ENCODE results near the gene CSMD2.

Gene CSMD2

GRCh38 chr1:33735624-33736023, 429.4 kb downstream of the CSMD2 start:
- TF ChIP-seq EZH2phosphoT487 (IDR thresholded peaks at IDR 0.05; ENCODE audit: low read depth) = no peak
- TF ChIP-seq, protein P1, sequence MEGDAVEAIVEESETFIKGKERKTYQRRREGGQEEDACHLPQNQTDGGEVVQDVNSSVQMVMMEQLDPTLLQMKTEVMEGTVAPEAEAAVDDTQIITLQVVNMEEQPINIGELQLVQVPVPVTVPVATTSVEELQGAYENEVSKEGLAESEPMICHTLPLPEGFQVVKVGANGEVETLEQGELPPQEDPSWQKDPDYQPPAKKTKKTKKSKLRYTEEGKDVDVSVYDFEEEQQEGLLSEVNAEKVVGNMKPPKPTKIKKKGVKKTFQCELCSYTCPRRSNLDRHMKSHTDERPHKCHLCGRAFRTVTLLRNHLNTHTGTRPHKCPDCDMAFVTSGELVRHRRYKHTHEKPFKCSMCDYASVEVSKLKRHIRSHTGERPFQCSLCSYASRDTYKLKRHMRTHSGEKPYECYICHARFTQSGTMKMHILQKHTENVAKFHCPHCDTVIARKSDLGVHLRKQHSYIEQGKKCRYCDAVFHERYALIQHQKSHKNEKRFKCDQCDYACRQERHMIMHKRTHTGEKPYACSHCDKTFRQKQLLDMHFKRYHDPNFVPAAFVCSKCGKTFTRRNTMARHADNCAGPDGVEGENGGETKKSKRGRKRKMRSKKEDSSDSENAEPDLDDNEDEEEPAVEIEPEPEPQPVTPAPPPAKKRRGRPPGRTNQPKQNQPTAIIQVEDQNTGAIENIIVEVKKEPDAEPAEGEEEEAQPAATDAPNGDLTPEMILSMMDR (IDR thresholded peaks at IDR 0.05; ENCODE audit: low read depth, low read length) = 0 out of 2 replicates have a peak, but pooled peaks have one; percentile 28
- Histone ChIP-seq H4K20me1 (ENCODE audit: insufficient read depth, low read length) (no peaks in the 10 kb centered on the region), H3K4me2 (ENCODE audit: low read length) (no peak overlapping the region), H3K4me1 (ENCODE audit: low read length) (no peaks in the 10 kb centered on the region), H3K4me3 (ENCODE audit: low read length) (no peak overlapping the region), H3K27me3 (ENCODE audit: low read depth, low read length) (no peaks in the 10 kb centered on the region; the same call in 1 of the 2 replicates), H3K9me3 (ENCODE audit: insufficient read depth, low read length) (no peaks in the 10 kb centered on the region), H3K9ac (ENCODE audit: low read length) (no peak overlapping the region), H2AFZ (ENCODE audit: low read depth, low read length) (no peak overlapping the region), H3K79me2 (ENCODE audit: low read length) (no peaks in the 10 kb centered on the region), H3K36me3 (replicated peaks; ENCODE audit: low read depth, low read length) (no peaks in the 10 kb centered on the region), H3K27ac (ENCODE audit: low read length) (no peak overlapping the region)

GRCh38 chr1:33727310-33727709, 437.7 kb downstream of the CSMD2 start:
- Histone ChIP-seq H3K36me3 (replicated peaks; ENCODE audit: low read depth, low read length) (no peaks in the 10 kb centered on the region), H3K9me3 (ENCODE audit: insufficient read depth, low read length) (no peaks in the 10 kb centered on the region), H4K20me1 (ENCODE audit: insufficient read depth, low read length) (no peaks in the 10 kb centered on the region), H3K4me3 (ENCODE audit: low read length) (no peak overlapping the region), H3K4me2 (ENCODE audit: low read length) (no peak overlapping the region), H3K79me2 (ENCODE audit: low read length) (no peaks in the 10 kb centered on the region), H2AFZ (ENCODE audit: low read depth, low read length) (no peak overlapping the region), H3K27me3 (ENCODE audit: low read depth, low read length) (no peaks in the 10 kb centered on the region; the same call in 1 of the 2 replicates), H3K27ac (ENCODE audit: low read length) (no peak overlapping the region), H3K9ac (ENCODE audit: low read length) (no peak overlapping the region), H3K4me1 (ENCODE audit: low read length) (no peaks in the 10 kb centered on the region)
- TF ChIP-seq, protein P1 (IDR thresholded peaks at IDR 0.05; ENCODE audit: low read depth, low read length) = no peak
- TF ChIP-seq EZH2phosphoT487 (IDR thresholded peaks at IDR 0.05; ENCODE audit: low read depth) = no peak

DNA sequence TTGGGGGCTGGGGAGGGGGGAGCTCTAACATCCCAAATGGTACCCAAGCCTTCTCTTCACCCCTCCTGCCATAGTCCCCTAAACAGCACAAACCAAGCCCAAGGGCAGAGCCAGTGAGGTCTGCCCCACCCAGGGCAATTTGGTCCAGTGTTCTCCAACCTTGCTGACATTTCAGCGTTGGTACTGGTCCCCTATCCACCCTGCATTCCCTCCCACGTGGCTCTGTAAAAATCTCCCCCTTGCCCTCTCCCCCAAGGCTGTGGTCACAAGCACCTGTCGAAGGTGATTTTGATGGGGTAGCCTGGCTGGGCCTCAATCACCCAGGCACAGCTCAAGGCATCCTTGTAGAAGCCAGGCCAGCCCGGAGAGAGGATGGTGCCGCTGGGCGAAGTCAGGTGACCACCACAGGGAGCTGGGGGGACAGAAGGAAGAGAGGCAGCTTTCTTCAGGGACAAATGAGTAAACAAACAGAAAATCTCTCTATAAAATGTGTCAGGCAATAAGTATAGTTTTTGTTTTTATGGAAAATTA, 438.7 kb downstream of the CSMD2 start:
- H2AFZ ChIP-seq (ENCODE audit: low read depth, low read length) = no peak overlapping the region
- no peak overlapping the region for H3K9ac ChIP-seq (ENCODE audit: low read length)
- H4K20me1 ChIP-seq (ENCODE audit: insufficient read depth, low read length) = no peaks in the 10 kb centered on the region
- no peaks in the 10 kb centered on the region for H3K9me3 ChIP-seq (ENCODE audit: insufficient read depth, low read length)
- TF ChIP-seq EZH2phosphoT487 (IDR thresholded peaks at IDR 0.05; ENCODE audit: low read depth) = no peak
- TF ChIP-seq, protein P1 (IDR thresholded peaks at IDR 0.05; ENCODE audit: low read depth, low read length) = no peak
- no peak overlapping the region for H3K27ac ChIP-seq (ENCODE audit: low read length)
- no peaks in the 10 kb centered on the region for H3K36me3 ChIP-seq (replicated peaks; ENCODE audit: low read depth, low read length)
- no peaks in the 10 kb centered on the region; the same call in 1 of the 2 replicates for H3K27me3 ChIP-seq (ENCODE audit: low read depth, low read length)
- H3K4me2 ChIP-seq (ENCODE audit: low read length) = no peak overlapping the region
- H3K4me1 ChIP-seq (ENCODE audit: low read length) = no peaks in the 10 kb centered on the region
- H3K4me3 ChIP-seq (ENCODE audit: low read length) = no peak overlapping the region
- no peaks in the 10 kb centered on the region for H3K79me2 ChIP-seq (ENCODE audit: low read length)

DNA sequence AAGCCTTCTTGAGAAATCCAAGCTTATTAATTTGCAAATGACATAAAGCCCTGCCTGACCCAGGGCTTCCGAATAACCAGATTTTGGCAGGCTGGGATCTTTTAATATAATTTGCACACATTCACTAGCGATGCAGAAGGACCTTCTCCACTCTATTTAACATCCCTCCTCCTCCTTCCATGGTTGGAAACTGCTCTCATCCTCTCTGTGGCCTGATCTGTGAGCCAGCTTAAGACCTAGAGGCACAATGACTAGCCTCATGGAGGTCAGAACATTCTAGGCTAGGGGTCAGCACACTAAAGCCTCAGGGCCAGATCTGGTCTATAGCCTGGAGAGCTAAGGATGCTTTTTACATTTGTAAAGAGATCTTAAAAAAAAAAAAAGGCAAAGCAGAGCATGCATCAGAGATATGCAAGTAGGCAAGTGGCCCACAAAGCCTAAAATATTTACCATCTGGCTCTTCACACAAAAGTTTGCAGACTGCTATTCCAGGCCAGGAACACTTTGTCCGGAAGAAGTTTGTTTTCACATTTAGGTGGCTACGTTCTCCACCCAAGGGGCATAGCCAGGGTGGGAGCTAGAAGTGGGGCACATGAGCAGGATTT, 439.4 kb downstream of the CSMD2 start:
- no peak for TF ChIP-seq EZH2phosphoT487 (IDR thresholded peaks at IDR 0.05; ENCODE audit: low read depth)
- TF ChIP-seq, protein P1 (IDR thresholded peaks at IDR 0.05; ENCODE audit: low read depth, low read length) = no peak
- Histone ChIP-seq H2AFZ (ENCODE audit: low read depth, low read length) (no peak overlapping the region), H3K4me3 (ENCODE audit: low read length) (no peak overlapping the region), H3K9me3 (ENCODE audit: insufficient read depth, low read length) (no peaks in the 10 kb centered on the region), H4K20me1 (ENCODE audit: insufficient read depth, low read length) (no peaks in the 10 kb centered on the region), H3K4me1 (ENCODE audit: low read length) (no peaks in the 10 kb centered on the region), H3K9ac (ENCODE audit: low read length) (no peak overlapping the region), H3K4me2 (ENCODE audit: low read length) (no peak overlapping the region), H3K36me3 (replicated peaks; ENCODE audit: low read depth, low read length) (no peaks in the 10 kb centered on the region), H3K27ac (ENCODE audit: low read length) (no peak overlapping the region), H3K79me2 (ENCODE audit: low read length) (no peaks in the 10 kb centered on the region), H3K27me3 (ENCODE audit: low read depth, low read length) (no peaks in the 10 kb centered on the region; the same call in 1 of the 2 replicates)
